ENCODE measurements around the gene POLD2.

GRCh38 chr7:44079331-44080021, 43.9 kb downstream of the POLD2 start:
- TF ChIP-seq POLR2A (IDR thresholded peaks at IDR 0.05; ENCODE audit: low read depth, low read length) (no peak), POLR2AphosphoS5 (IDR thresholded peaks at IDR 0.05; ENCODE audit: low read depth, low read length) (no peak), TAF1 (IDR thresholded peaks at IDR 0.05; ENCODE audit: borderline replicate concordance, low read depth, low read length) (no peak)
